NCI-H82 treated with DMSO at 0.1 percent for 48 hours (cell line): ENCODE data around the gene ZNF254.
"Not testable (repeated sequence)": the region's sequence is repeated elsewhere in the genome, so short reads cannot be mapped to it uniquely, and the experiment has no call there.

ENCODE experiments used
- DNase-seq: peaks from one replicate; lab custom pipeline; 2025; ENCODE audit not compliant: unreplicated experiment; lab: John Stamatoyannopoulos, UW

The ZNF254 gene

GRCh38 chr19:24086974-24087595 is at the start of gene ZNF254:
ZNF254 (plus strand) TSS chr19:24087187; CDS start chr19:24087308, 121 bp downstream.
- peak; percentile 97 for DNase-seq

GRCh38 chr19:24040621-24041020 is 46.4 kb upstream of the ZNF254 start:
- no peak for DNase-seq

- DNase-seq: not testable (repeated sequence)
Measured at GRCh38 chr19:24041326-24041725, 45.7 kb upstream of the ZNF254 start.

GRCh38 chr19:24046550-24046949 is 40.4 kb upstream of the ZNF254 start:
- DNase-seq: no peak

DNA sequence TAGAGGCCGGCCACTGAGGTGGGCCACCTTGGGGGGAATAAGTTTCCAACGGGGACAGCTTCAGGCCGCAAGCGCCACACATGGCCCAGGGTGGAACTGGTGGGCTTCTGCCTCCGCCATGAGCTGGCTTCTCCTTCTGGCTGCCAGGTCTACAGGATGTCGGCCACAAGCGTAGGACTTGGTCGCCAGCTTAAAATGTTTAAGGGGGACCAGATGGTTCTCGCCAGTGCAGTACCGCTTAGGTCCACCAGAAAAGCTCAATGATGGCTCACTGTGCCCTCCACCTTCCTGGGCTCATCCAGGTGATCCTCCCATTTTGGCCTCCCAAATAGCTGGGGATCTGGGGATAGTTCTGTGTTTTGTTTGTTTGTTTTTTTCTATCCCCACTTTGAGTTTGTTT is 38.7 kb upstream of the ZNF254 start:
- DNase-seq: no peak

DNA sequence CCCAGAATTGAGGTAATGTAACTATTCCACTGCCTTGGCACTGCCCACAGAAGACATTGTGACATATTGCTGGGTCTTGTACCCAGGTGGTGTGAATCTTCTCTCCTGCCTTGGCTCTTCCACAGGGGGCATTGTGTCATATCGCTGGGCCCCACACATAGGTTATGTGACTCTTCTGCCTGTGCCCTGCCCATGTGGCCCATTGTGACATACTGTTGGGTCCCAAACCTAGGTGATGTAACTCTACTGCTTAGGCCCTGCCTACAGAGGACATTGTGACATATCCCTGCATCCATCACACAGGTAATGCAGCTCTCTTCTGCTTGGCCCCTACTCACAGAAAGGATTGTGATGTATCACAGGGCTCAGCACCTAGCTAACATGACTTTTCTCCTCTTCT is 37.5 kb upstream of the ZNF254 start:
- DNase-seq: no peak

- DNase-seq: no peak
Measured at GRCh38 chr19:24051516-24051915, 35.5 kb upstream of the ZNF254 start.

GRCh38 chr19:24052811-24053210 is 34.2 kb upstream of the ZNF254 start:
- no peak for DNase-seq

GRCh38 chr19:24053601-24054000 is 33.4 kb upstream of the ZNF254 start:
- DNase-seq: no peak

DNA sequence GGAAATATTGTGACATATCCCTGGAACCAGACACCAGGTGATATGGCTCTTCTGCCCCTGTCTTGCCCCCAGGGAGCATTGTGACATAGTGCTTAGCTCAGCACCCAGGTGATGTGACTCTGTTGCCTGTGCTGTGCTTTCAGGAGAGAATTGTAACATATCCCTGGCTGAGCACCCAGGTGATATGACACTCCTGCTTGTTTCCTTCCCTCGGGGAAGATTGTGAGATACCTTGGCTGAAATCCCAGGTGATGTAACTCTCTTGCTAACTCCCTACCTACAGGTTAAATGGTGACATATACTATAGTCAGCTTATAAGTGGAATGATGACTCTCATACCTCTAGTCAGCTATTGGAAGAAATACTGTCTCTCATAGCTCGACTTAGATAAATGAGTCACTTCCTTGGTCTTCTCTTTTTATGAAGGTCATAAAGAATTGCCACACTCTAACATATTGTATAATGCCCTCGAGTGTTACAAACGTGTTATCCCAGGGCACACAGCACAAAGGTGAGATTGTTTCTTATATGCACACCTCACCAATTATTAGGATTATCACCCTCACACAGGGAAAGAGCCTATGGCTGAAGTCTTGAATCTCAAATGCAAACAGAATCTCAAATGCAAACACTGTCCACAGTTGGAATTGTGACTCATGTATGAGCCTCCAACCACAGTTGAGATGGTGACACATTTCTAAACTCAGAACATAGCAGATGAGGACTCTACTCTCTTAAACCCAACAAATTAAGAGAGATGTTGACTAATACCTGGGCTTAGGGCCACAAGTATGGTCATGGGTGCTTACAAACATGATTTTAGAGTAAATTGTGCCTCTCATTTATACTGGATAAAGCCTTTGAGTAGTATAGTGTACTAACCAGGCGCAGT is 32.7 kb upstream of the ZNF254 start:
- DNase-seq: no peak

DNA sequence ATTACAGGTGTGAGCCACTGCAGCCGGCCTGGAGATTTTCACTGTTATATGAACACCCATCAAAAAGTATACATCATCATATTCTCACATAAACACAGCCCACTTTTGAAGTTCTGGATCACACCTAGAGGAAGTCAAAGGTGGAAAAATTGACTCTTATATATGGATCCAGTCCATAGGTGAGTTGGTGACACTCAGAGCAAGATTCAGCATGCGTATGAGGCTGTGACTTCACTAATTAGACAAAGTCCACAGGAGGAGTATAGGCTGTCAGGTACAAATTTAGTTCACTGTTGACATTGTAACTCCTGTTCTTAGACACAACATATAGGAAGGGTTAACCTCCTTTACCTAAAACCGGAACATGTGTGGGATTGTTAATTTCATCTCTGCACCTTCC is 31.4 kb upstream of the ZNF254 start:
- no peak for DNase-seq

DNA sequence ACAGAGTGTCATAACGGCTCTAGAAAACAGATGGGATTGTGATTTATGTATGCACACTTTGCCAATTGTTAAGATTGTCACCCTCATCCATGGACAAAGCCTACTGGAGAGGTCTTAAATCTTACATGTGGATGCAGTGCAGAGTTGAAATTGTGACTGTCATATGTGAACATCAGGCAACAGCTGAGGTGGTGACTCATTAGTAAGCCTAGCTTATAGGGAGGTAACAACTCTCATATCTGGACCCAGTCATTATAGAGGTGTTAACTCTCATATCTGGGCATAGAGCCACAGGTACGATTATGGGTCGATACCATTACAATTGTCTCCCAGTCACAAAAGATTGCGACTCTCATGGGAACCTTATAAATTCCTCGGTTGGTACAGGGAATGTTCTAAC is 29.8 kb upstream of the ZNF254 start:
- DNase-seq: no peak

- DNase-seq: no peak
Measured at GRCh38 chr19:24059563-24060295, 27.3 kb upstream of the ZNF254 start.

DNA sequence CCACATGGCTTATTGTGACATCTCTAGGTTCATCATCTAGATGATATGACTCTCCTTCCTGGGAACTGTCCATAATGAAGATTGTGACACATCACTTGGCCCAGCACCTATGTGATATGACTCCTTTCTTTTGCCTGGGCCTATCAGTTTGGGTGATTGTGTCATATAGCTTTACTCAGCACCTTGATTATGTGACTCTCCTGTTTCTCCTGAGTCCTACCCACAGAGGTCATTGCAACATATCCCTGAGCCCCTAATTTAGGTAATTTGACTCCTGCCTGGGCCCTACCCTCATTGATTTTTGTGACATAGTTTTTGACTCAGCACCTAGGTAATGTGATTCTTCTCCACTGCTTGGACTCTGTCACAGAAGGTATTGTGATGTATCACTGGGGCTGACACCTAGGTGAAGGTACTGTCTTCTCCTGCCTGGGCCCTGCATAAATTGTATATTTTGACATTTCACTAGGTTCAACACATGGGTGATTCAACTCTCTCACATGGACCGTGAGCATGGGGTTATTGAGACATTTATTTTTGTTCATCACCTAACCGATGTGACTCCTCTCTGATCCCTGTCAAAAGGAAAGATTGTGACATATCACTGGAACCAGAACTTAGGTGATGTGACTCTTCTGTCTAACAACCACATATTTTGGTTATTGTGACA is 26.2 kb upstream of the ZNF254 start:
- DNase-seq: no peak

DNA sequence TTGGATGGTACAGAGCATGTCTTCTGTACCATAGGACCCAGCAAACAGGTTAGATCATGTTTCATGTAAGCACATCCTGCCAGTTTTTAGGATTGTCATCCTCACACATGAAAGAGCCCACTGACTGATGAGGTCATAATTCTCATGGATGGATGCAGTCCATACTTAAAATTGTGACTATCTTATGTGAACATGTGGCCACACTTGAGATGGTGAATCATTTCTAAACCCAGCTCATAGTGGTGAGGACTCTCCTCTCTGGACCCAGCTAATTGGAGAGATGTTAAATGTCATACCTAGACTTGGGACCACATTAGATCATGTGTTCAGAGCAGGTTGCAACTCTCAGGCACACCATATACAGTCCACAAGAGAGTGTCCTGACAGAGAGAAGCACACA is 24.8 kb upstream of the ZNF254 start:
- no peak for DNase-seq

- no peak for DNase-seq
Measured at GRCh38 chr19:24063295-24063694, 23.7 kb upstream of the ZNF254 start.

- no peak for DNase-seq
Measured at GRCh38 chr19:24064175-24064574, 22.8 kb upstream of the ZNF254 start.

DNA sequence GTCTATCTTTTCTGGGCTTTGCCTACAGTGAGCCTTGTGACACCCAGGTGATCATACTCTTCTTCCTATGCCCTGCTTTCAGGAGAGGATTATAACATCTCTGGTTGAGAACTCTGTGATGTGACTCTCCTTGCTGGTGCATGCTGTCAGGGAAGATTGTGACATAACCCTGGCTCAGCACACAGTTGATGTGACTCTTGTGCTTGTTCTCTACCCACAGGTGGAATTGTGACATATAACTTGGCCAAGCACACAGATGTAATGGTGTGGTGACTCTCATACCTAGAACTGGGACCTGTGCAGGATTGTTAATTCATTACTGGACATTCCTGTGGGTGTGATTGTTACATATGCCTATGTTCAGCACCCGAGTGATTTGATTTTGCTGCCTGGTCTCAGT is 21.7 kb upstream of the ZNF254 start:
- DNase-seq: no peak

GRCh38 chr19:24065865-24066604 is 21.0 kb upstream of the ZNF254 start:
- no peak for DNase-seq

DNA sequence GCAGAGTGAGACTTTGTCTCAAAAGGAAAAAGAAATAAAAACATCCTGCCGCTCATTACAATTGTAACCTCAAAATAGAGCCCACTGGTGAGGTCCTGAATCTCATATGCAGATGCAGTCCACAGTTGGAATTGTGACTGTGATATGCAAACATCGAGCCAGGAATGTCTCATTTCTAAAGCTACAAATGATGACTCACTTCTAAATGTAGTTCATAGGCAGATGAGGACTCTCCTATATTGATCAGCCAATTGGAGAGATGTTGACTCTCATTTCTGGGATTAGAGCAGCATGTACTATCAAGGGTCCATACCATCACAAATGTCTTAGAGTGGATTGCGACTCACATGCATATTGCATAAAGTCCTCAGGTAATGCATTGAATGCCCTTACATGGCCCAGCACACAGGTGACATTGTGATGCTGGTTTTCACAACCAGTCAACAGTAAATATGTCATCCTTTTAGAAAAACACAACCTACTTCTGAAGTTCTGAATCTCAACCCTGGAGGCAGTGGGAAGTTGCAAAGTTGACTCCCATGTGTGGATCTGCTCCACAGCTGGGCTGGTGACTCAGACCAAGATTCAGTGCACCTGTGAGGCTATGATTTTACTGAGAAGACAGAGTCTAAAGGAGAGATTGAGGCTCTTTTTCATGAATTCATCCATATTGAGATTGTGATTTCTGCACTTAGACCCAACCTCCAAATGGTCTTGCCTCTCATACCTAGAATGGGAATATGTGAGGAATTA is 16.9 kb upstream of the ZNF254 start:
- no peak for DNase-seq
